ENCODE measurements around the gene DDR2. TPM values are rescaled to one million over a fixed set of nuclear protein-coding genes. Genes with fewer than 3 reads are reported as not detected.

The DDR2 gene
- total RNA-seq, 4 donors from 2014 or later = 15.1 to 36.9 (median 20.0) TPM

- no peak for DNase-seq (ENCODE audit: low spot score in 2 of 2)
- no peak overlapping the region for H3K4me3 ChIP-seq (ENCODE audit: low read depth, poor library complexity, severe bottlenecking)
- WGBS, 2 donors = 5 to 9% methylated on average over 43 to 44 of the region's 44 CpGs
- TF ChIP-seq CTCF (IDR thresholded peaks at IDR 0.05) = no peak
- TF ChIP-seq POLR2A (IDR thresholded peaks at IDR 0.05) = no peak
- intact Hi-C loops (cut with DNase I; ENCODE audit: low total_unique reads) = no loop called here
These were observed 190.3 kb downstream of the DDR2 start for GRCh38 chr1:162822391-162823200.

- H3K4me3 ChIP-seq (ENCODE audit: low read depth, poor library complexity, severe bottlenecking) = no peak overlapping the region
- DNase-seq (ENCODE audit: low spot score in 2 of 2) = no peak
- intact Hi-C loops (cut with DNase I; ENCODE audit: low total_unique reads) = no loop called here
- no peak for TF ChIP-seq POLR2A (IDR thresholded peaks at IDR 0.05)
- no peak for TF ChIP-seq CTCF (IDR thresholded peaks at IDR 0.05)
- WGBS, 2 donors = 71 to 75% methylated on average over 3 of the region's 3 CpGs
These were observed 191.0 kb downstream of the DDR2 start for GRCh38 chr1:162823231-162823630.

GRCh38 chr1:162823771-162824525 lies 191.7 kb downstream of the DDR2 start:
- TF ChIP-seq CTCF (IDR thresholded peaks at IDR 0.05) (no peak), POLR2A (IDR thresholded peaks at IDR 0.05) (no peak)
- intact Hi-C loops (cut with DNase I; ENCODE audit: low total_unique reads) = no loop called here
- no peak for DNase-seq (ENCODE audit: low spot score in 2 of 2)
- no peak overlapping the region for H3K4me3 ChIP-seq (ENCODE audit: low read depth, poor library complexity, severe bottlenecking)
- WGBS, 2 donors = 44 to 59% methylated on average over 2 of the region's 2 CpGs

GRCh38 chr1:162829268-162829667 lies 197.0 kb downstream of the DDR2 start:
- intact Hi-C loops (cut with DNase I; ENCODE audit: low total_unique reads) = no loop called here
- TF ChIP-seq CTCF (IDR thresholded peaks at IDR 0.05) (no peak), POLR2A (IDR thresholded peaks at IDR 0.05) (no peak)
- no peak overlapping the region for H3K4me3 ChIP-seq (ENCODE audit: low read depth, poor library complexity, severe bottlenecking)
- DNase-seq (ENCODE audit: low spot score in 2 of 2) = no peak
- WGBS, 2 donors = 88 to 100% methylated on average over 1 of the region's 1 CpG

GRCh38 chr1:162832470-162832869 lies 200.2 kb downstream of the DDR2 start:
- DNase-seq (ENCODE audit: low spot score in 2 of 2) = no peak
- intact Hi-C loops (cut with DNase I; ENCODE audit: low total_unique reads) = no loop called here
- whole genome bisulfite sequencing, 2 donors = 57 to 95% methylated on average over 3 of the region's 3 CpGs
- TF ChIP-seq CTCF (IDR thresholded peaks at IDR 0.05) (no peak), POLR2A (IDR thresholded peaks at IDR 0.05) (no peak)
- no peak overlapping the region for H3K4me3 ChIP-seq (ENCODE audit: low read depth, poor library complexity, severe bottlenecking)

Data from lower leg skin (tissue), 4 donors.